Cardiac muscle cell (in vitro differentiated cells and primary cell): Measurements from ENCODE around the gene SFXN3. TPM values are rescaled to one million over a fixed set of nuclear protein-coding genes. Genes with fewer than 3 reads are reported as not detected.
A peak's percentile ranks its signal among the peaks of the same experiment; 100 is the strongest.

Experiments
- DNase-seq, 2 donors: peaks; one replicate each; pipeline versions ENCODE4 v3.0.0 to v3.0.0-alpha.2; 2010 to 2017; ENCODE audit warnings: low read depth in 1 of 2, low spot score in 1 of 2
- H3K27ac ChIP-seq: fragments of 200-600 bp; sonication (generic); 2 replicates; pipeline ENCODE4 v1.5.1; 2016
- H3K27me3 ChIP-seq: fragments of 200-600 bp; sonication (generic); 2 replicates; pipeline ENCODE4 v1.6.0; 2016; ENCODE audit warnings: control low read depth
- H3K36me3 ChIP-seq: fragments of 200-600 bp; sonication (generic); 2 replicates; pipeline ENCODE4 v1.5.1; 2016; ENCODE audit warnings: control low read depth
- H3K4me1 ChIP-seq: fragments of 200-600 bp; sonication (generic); 2 replicates; pipeline ENCODE4 v1.8.1; 2017; ENCODE audit warnings: low read depth, mild to moderate bottlenecking, mixed run types
- H3K4me3 ChIP-seq: fragments of 200-600 bp; sonication (generic); 2 replicates; pipeline ENCODE4 v1.5.1; 2016; ENCODE audit warnings: mild to moderate bottlenecking
- H3K9me3 ChIP-seq: fragments of 200-600 bp; sonication (generic); 2 replicates; pipeline ENCODE4 v1.5.1; 2017; ENCODE audit warnings: low read depth, mild to moderate bottlenecking, control low read depth
- polyA plus RNA-seq: library from polyadenylated mRNA; unstranded; fragments of >200 nt; fragmentation: Nextera tagmentation; extraction: Ambion mirVana; gene quantifications from 2 replicates; pipeline ENCODE4 v1.2.1, GENCODE V29; 2016
- total RNA-seq: library from RNA; depleted of rRNA; stranded (reverse); fragments of >200 nt; gene quantifications from 2 replicates; pipeline ENCODE4 v1.2.3, GENCODE V29; 2016
- TF ChIP-seq, protein P1 (sequence below): IDR thresholded peaks from 2 replicates; pipeline ENCODE4 v1.5.1; 2012; ENCODE audit warnings: low read depth, mild to moderate bottlenecking, low read length

Gene SFXN3
- total and polyA plus RNA-seq, 2 experiments from 2014 or later = 23.4 to 37.8 TPM

DNA sequence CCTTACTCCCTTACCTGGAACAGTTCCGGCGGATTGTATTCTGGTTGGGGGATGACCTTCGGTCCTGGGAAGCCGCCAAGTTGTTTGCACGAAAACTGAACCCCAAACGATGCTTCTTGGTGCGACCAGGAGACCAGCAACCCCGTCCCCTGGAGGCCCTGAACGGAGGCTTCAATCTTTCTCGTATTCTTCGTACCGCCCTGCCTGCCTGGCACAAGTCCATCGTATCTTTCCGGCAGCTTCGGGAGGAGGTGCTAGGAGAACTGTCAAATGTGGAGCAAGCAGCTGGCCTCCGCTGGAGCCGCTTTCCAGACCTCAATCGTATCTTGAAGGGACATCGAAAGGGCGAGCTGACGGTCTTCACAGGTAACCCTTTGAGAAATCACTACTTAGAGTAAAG is 41.9 kb upstream of the SFXN3 start:
- TF ChIP-seq, protein P1, sequence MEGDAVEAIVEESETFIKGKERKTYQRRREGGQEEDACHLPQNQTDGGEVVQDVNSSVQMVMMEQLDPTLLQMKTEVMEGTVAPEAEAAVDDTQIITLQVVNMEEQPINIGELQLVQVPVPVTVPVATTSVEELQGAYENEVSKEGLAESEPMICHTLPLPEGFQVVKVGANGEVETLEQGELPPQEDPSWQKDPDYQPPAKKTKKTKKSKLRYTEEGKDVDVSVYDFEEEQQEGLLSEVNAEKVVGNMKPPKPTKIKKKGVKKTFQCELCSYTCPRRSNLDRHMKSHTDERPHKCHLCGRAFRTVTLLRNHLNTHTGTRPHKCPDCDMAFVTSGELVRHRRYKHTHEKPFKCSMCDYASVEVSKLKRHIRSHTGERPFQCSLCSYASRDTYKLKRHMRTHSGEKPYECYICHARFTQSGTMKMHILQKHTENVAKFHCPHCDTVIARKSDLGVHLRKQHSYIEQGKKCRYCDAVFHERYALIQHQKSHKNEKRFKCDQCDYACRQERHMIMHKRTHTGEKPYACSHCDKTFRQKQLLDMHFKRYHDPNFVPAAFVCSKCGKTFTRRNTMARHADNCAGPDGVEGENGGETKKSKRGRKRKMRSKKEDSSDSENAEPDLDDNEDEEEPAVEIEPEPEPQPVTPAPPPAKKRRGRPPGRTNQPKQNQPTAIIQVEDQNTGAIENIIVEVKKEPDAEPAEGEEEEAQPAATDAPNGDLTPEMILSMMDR = no peak
- peaks cover 13% of the 10 kb centered on the region for H3K36me3 ChIP-seq

DNA sequence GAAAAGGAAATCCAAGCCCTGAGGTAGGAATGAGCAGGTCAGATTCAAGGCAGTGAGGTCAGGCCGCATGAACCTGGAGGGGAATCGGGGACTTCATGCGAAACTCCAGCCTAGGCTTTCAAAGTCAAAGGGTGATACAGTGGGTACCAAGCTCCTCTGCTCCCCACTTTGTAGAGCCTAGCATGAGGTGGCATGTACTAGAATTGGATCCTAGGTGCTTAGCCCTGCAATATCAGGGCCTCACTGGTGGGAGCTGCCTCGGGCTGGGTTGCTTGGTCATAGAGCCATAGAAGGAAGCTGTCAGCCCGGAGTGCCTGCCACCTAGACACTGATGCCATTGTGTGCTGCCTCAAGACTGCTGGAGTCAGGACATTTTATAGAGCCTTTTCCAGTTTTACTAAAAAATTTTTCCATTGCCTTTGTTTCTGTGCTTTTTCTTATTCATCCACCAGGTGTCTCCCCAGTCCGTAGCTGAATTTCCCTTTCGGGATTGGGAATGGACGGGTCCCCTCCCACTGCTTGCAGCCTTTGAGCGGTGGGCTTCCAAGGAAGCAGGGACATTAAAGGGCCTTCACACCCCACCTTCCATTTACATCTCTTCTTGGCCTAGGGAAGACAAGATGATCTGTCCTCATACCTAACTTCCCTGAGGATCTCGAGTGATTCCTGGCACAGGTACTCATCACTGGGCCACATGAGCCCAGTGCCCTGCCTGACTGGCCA is 36.9 kb upstream of the SFXN3 start:
- no peaks in the 10 kb centered on the region for H3K9me3 ChIP-seq
- H3K36me3 ChIP-seq = peaks cover 13% of the 10 kb centered on the region
- no peaks in the 10 kb centered on the region for H3K27me3 ChIP-seq
- TF ChIP-seq, protein P1 = peak; percentile 74
- H3K4me1 ChIP-seq = peaks cover 4% of the 10 kb centered on the region
- DNase-seq = peak; percentile 48 to 55
- H3K4me3 ChIP-seq = no peak overlapping the region
- no peak overlapping the region for H3K27ac ChIP-seq

More for the DNA sequence above, 41.9 kb upstream of the SFXN3 start:
- Histone ChIP-seq H3K27ac (no peak overlapping the region), H3K9me3 (no peaks in the 10 kb centered on the region), H3K4me3 (no peak overlapping the region), H3K27me3 (no peaks in the 10 kb centered on the region), H3K4me1 (peaks cover 7% of the 10 kb centered on the region)
- DNase-seq = no peak

DNA sequence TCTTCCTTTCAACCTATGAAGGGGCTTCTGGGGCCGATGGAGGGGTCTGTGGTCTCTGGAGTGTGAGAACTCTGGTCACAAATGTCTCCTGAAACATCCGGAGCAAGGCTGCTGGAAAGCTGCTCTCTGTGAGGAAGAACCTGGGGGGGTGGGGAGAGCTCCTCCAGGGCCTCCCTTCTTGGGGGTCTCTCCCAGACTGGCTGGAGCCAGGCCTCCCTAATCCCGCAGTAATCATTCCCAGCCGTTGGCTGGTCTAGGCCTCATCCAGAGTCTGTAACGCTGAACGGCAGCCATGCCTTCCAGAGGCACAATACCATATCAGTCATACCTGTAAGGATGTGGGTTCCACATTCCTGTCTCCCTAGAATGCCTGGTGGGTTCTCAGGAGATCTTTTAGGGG is 35.9 kb upstream of the SFXN3 start:
- Histone ChIP-seq H3K4me1 (peaks cover 4% of the 10 kb centered on the region), H3K36me3 (peaks cover 11% of the 10 kb centered on the region), H3K27ac (no peak overlapping the region), H3K4me3 (no peak overlapping the region), H3K27me3 (no peaks in the 10 kb centered on the region), H3K9me3 (no peaks in the 10 kb centered on the region)
- DNase-seq = no peak
- TF ChIP-seq, protein P1 = no peak

DNA sequence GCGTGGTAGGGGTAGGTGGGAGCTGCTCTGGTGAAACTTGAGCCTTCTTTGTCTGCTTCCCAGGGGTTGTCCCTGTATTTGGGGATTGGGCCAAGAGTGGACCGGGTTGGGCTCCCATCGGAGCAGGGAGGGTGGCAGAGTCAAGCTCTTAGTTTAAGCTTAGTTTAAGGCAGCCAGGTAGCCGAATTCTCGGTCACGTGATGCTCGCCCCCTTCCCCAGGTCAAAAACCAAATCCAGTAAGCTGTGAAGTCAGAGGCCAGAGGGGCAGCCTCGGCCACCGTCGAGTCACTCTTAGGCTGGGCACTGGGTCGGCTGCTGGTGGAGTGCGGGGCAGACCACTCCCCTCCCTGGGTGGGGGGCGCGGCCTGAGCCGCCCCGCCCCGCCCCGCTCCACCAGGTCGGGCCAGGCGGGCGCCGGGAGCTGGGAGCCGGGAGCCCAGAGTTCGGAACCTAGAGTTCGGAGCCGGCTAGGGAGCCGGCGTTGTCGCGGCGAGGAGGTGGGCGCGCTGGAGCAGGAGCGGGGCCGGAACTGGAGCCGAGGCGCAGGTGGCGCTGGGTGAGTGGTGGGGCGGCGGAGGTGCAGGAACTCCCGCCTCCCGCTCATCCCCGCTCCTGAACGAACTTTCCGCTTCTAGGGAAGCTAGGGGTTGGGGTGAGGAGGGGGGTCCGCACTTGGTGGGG is 34.2 kb upstream of the SFXN3 start:
- peak overlapping the region; percentile 99 for H3K27ac ChIP-seq
- H3K4me3 ChIP-seq = peak overlapping the region; percentile 73
- no peaks in the 10 kb centered on the region for H3K36me3 ChIP-seq
- H3K27me3 ChIP-seq = no peaks in the 10 kb centered on the region
- H3K9me3 ChIP-seq = no peaks in the 10 kb centered on the region
- DNase-seq = peak in 1 of 2 donors; percentile 74
- TF ChIP-seq, protein P1 = no peak
- peaks cover 14% of the 10 kb centered on the region for H3K4me1 ChIP-seq

DNA sequence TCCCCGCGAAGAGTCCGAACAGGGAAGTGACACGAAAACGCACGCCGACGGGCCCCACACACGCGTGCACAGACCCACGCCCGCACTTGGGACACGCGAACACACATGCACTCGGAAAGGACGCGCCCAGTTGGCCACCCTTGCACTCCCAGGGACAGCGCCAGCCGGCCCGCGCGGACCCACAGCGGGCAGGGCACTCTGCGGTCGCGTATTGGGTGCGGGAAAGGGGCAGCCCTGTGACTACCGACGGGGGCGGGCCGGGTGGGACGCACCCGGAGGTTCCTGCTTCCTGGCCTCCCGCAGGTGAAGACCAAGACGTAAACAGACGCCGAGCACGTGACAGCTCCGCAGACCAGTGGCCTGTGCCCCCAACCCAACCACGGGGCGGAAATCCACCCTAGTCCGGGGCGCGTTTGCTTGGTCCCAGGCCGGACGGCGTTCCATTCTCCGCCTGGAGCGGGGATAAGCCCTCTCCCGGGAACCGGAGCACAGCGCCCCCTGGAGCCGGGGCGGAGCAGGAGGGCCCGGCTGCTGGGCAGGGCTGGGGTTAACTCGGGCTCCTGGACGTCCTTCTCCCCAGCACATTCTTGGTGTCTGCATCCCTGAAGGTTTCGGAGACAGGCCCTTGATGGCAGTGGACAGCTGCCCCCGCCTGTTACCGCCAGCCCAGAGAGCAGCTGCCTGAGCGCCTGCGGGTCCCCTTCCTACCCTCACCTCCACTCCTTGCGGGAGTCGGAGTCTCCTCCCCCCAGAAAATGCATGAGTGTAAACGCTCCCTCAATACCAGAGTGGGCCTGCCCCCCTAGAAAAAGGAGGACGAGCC is 33.5 kb upstream of the SFXN3 start:
- peak overlapping the region; percentile 73 for H3K4me3 ChIP-seq
- TF ChIP-seq, protein P1 = peak; percentile 93
- H3K4me1 ChIP-seq = peaks cover 14% of the 10 kb centered on the region
- no peaks in the 10 kb centered on the region for H3K9me3 ChIP-seq
- no peaks in the 10 kb centered on the region for H3K27me3 ChIP-seq
- no peaks in the 10 kb centered on the region for H3K36me3 ChIP-seq
- DNase-seq = peak; percentile 84 to 86
- H3K27ac ChIP-seq = peak overlapping the region; percentile 99
